GM13976 (cell line): ENCODE data around the gene DPYSL4.

Experiments used
- DNase-seq: peaks from one replicate; pipeline ENCODE4 v3.0.0; 2012; ENCODE audit warnings: low spot score
- in situ Hi-C: fragments of 300-500 bp; cut with MboI; formaldehyde crosslinking; loops from one replicate; pipeline ENCODE4 v1.12.0; 2022; ENCODE audit warnings: low sequenced_read_pairs, mixed read lengths, inconsistent platforms; ENCODE audit not compliant: unreplicated experiment
- TF ChIP-seq, protein P1 (sequence below): IDR thresholded peaks from 2 replicates; pipeline ENCODE4 v1.5.1; 2012; ENCODE audit warnings: borderline replicate concordance, mild to moderate bottlenecking; ENCODE audit not compliant: insufficient read depth; ENCODE audit errors: extremely low read depth, missing control alignments, control extremely low read depth

The DPYSL4 gene

GRCh38 chr10:132245056-132245455 is 58.3 kb downstream of the DPYSL4 start:
- in situ Hi-C loops, result no loop called here
- TF ChIP-seq, protein P1, sequence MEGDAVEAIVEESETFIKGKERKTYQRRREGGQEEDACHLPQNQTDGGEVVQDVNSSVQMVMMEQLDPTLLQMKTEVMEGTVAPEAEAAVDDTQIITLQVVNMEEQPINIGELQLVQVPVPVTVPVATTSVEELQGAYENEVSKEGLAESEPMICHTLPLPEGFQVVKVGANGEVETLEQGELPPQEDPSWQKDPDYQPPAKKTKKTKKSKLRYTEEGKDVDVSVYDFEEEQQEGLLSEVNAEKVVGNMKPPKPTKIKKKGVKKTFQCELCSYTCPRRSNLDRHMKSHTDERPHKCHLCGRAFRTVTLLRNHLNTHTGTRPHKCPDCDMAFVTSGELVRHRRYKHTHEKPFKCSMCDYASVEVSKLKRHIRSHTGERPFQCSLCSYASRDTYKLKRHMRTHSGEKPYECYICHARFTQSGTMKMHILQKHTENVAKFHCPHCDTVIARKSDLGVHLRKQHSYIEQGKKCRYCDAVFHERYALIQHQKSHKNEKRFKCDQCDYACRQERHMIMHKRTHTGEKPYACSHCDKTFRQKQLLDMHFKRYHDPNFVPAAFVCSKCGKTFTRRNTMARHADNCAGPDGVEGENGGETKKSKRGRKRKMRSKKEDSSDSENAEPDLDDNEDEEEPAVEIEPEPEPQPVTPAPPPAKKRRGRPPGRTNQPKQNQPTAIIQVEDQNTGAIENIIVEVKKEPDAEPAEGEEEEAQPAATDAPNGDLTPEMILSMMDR, result no peak

GRCh38 chr10:132246296-132246695 is 59.5 kb downstream of the DPYSL4 start:
- TF ChIP-seq, protein P1, result no peak
- in situ Hi-C loops, result no loop called here
- no peak for DNase-seq

More at GRCh38 chr10:132245056-132245455, 58.3 kb downstream of the DPYSL4 start:
- DNase-seq, result no peak

DNA sequence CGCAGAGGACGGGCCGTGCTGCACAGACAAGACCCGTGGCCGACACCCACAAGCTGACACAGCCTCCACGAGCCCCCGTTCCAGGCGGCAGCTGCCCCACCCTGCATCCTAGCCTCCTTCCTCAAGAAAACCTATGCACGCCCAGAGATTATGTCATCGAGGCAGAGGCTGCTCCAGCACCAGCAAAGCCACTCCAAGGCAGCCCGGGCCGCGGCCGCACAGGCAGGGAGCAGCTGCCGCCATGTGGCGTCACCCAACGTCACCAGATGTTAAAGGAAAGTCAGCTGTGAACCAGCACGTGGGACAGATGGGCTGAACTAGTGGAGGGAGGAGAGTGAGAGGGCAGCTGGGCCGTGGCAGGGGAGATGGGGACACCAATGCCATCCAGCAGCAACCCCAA is 61.2 kb downstream of the DPYSL4 start:
- in situ Hi-C loops, result no loop called here
- TF ChIP-seq, protein P1, result no peak
- no peak for DNase-seq

GRCh38 chr10:132248455-132249225 is 61.9 kb downstream of the DPYSL4 start:
- in situ Hi-C loops, result no loop called here
- DNase-seq, result peak; percentile 84
- TF ChIP-seq, protein P1, result no peak

DNA sequence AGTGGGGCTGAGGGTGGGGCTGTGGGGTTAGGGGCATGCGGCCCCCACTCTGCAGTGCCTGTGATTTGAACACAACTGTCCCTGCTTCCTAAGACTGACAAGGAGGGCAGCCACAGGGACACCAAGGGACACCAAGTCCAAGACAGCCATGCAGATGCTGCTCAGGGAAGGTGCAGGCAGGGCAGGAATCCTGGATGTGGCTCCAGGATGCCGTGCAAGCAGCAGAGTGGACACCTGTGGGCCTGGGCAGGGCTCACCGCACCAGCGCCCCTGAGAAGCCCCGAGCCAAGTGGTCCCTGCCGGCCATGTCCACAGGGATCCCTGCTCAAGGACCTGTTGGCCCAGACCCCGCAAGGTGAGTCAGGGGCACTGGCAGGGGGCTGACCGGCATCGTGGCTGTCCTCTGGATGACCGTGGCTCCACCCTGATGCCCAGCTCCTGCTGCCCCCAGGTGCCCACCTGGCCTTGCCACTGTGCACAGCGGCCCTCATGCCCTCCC is 62.5 kb downstream of the DPYSL4 start:
- DNase-seq, result no peak
- TF ChIP-seq, protein P1, result no peak
- in situ Hi-C loops, result no loop called here

GRCh38 chr10:132249824-132250375 is 63.2 kb downstream of the DPYSL4 start:
- in situ Hi-C loops, result no loop called here
- TF ChIP-seq, protein P1, result no peak
- DNase-seq, result no peak
